GM12873 (cell line): Measurements from ENCODE around the gene NUBP1.

ENCODE experiments used
- TF ChIP-seq, protein P1 (sequence below): IDR thresholded peaks from 2 replicates; pipeline ENCODE4 v1.5.1; 2012; ENCODE audit warnings: low read depth, mild to moderate bottlenecking, moderate library complexity, low read length, control low read depth; ENCODE audit not compliant: insufficient read depth; ENCODE audit errors: missing control alignments

NUBP1 gene

DNA sequence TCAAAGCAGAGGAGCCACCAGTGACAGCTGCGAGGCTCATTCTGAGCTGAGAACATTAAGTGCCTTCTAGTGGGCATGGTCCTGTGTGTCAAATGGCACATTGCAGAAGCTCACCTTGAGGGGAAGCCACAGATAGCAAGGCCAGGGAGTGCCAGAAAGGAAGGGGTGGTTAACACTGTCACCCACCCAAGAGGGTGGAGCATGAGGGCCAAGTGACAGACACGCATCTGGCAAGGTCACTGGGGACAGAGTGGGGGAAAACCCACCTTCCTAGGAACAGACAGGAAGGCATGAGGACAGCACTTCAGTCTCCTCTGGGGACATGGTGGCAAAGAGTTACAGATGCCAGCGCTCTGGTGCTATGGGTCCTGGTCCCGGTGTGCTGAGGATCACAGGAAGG is 22.1 kb downstream of the NUBP1 start:
- TF ChIP-seq, protein P1, sequence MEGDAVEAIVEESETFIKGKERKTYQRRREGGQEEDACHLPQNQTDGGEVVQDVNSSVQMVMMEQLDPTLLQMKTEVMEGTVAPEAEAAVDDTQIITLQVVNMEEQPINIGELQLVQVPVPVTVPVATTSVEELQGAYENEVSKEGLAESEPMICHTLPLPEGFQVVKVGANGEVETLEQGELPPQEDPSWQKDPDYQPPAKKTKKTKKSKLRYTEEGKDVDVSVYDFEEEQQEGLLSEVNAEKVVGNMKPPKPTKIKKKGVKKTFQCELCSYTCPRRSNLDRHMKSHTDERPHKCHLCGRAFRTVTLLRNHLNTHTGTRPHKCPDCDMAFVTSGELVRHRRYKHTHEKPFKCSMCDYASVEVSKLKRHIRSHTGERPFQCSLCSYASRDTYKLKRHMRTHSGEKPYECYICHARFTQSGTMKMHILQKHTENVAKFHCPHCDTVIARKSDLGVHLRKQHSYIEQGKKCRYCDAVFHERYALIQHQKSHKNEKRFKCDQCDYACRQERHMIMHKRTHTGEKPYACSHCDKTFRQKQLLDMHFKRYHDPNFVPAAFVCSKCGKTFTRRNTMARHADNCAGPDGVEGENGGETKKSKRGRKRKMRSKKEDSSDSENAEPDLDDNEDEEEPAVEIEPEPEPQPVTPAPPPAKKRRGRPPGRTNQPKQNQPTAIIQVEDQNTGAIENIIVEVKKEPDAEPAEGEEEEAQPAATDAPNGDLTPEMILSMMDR, result no peak

DNA sequence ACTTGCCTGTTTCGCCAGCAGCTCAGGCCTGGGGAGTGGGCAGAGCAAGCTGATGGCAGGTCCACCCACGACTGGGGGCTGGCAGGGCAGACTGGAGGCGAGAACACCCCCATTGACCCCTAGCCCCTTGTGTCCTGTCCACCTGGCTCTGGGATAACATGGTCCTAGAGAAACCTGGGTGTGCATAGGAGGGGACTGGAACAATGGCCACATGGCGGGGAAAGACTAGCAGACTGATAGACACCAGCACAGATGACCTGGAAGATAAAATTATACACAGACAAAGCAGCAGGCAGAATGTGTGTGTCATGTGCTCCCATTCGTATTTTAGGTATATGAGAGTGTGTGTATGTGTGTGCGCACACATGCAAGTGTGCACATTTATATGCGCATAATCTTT is 23.5 kb downstream of the NUBP1 start:
- TF ChIP-seq, protein P1, result no peak

DNA sequence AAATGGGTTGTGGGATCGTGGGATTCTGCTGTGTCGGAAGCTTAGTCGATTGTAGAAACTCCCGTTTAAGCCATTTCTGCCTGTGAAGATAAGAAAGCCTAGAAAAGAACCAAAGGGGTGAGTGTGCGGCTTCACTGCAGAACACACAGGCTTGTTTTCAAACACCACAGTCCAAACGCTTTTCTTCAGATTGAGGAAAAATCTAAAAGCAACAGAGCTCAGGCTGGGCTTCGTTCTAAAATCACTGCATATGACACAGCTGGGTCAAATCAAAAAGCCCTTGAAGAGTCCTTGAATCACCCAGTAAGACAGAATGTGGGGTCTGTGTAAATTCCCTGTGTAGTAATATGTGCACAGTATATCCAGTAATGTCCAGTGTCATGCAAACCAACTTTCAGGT is 25.7 kb downstream of the NUBP1 start:
- TF ChIP-seq, protein P1, result no peak

DNA sequence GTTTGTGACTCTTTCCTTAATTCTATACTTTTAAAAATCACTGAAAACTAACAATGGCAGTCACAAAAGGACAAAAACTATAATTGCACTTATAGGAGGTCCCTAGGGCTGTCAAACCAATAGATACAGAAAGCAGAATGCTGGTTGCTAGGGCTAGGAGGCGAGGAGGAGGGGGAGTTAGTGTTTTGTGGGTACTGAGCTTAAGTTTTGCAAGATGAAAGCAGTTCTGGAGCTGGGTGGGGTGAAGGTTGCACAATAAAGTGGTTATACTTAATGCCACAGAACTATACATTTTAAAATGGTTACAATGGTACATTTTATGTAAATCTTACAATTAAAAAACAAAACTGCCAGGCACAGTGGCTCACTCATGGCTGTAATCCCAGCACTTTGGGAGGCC is 27.3 kb downstream of the NUBP1 start:
- TF ChIP-seq, protein P1, result no peak

DNA sequence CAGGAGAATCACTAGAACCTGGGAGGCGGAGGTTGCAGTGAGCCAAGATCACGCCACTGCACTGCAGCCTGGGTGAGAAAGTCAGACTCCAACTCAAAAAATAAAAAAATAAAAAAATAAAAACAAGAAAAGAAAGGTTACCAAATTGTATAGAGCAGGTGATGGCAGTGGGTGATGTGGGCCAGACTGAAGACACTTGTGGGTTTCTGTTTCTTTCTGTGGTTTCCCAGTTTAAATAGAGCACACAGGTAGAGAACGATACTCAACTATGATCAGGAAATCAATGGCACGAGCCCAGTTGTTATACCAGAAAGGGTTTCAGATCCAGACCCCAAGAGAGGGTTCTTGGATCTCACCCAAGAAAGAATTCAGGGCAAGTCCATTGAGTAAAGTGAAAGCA is 32.6 kb downstream of the NUBP1 start:
- TF ChIP-seq, protein P1, result no peak

DNA sequence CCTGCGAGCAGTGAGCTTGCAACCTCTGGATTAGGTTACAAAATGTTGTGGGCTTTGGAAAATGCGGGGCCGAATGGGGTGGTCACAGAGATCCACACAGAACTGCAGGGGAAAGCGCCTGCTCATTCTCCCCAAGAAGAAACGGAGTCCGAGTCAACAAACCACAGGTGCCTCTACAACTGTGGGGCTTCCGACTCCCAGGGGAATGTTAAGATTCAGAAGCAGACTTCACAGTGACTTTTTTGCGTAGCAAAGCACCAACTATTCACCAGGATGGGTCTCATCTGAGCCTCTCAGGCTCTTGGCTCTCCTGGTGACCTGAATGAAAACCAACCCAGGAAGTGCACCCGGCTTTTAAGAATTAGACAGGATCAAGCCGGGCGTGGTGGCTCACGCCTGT is 33.7 kb downstream of the NUBP1 start:
- TF ChIP-seq, protein P1, result no peak

DNA sequence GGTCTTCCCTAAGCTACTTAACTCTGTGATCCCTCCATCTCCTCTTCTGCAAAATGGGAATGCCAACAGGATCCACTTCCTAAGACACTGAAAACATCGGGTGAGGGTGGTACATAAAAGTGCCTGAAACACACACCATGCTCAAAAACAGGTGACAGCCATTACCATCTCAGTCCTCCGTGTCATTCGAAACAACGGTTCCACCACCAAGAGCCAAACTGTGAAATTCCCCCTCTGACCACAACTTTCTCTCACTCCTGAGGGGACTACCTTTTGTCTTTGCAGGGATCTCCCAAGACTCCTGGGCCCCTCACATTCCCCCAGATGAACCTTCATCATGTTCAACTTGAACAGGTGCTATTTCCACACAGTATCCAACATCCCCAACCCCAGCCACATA is 37.0 kb downstream of the NUBP1 start:
- TF ChIP-seq, protein P1, result no peak
